ENCODE measurements around the gene PLCH2. TPM values are rescaled to one million over a fixed set of nuclear protein-coding genes. Genes with fewer than 3 reads are reported as not detected.

The PLCH2 gene
- total and polyA plus RNA-seq, 12 donors = 0.06 to 0.51 (median 0.10) TPM; not detected in 2

DNA sequence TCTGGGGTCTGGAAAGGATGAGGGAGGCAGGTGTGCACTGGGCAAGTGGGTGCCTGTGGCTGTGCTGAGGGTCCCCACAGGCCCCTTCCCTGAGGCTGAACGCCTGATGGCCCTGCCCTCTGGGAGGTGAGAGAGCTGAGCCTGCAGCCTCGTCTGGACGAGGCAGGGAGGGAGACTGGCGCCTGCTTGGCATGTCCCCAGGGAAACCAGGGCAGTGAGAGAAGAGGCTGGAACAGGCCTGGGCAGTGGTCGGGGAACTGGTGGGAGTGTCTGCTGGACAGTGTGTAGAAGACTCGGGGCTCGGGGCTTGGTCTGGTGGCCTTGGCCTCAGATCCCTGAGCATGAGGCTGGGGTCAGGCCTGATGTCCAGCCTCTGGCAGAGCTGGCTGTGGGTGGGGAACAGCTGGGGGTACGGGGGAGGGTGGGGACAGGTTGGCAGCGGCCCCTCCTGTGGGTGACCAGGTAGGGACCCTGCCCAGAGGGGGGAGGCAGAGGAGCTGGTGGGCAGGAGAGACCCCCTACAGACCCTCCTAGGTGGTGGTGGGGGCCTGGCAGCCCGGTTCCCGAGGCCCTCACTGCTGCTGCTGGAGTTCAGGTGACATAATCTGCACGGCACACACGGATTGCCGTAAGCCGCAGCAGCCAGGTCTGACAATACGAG lies 30.8 kb upstream of the PLCH2 start:
- Histone ChIP-seq H3K4me1 (no peaks in the 10 kb centered on the region), H3K4me3 (no peak overlapping the region), H3K27me3 (peaks cover 15 to 89% (median 83%) of the 10 kb centered on the region in 7 donors), H3K27ac (no peak overlapping the region), H3K9me3 (no peaks in the 10 kb centered on the region), H3K36me3 (no peaks in the 10 kb centered on the region)
- intact Hi-C loops (cut with DNase I) = loop anchor here in 1 of 10 donors (10.0 kb wide), 1 partner anchor 170 kb away; no protein-coding TSS in a partner anchor
- no peak for ATAC-seq
- TF ChIP-seq, protein P1, sequence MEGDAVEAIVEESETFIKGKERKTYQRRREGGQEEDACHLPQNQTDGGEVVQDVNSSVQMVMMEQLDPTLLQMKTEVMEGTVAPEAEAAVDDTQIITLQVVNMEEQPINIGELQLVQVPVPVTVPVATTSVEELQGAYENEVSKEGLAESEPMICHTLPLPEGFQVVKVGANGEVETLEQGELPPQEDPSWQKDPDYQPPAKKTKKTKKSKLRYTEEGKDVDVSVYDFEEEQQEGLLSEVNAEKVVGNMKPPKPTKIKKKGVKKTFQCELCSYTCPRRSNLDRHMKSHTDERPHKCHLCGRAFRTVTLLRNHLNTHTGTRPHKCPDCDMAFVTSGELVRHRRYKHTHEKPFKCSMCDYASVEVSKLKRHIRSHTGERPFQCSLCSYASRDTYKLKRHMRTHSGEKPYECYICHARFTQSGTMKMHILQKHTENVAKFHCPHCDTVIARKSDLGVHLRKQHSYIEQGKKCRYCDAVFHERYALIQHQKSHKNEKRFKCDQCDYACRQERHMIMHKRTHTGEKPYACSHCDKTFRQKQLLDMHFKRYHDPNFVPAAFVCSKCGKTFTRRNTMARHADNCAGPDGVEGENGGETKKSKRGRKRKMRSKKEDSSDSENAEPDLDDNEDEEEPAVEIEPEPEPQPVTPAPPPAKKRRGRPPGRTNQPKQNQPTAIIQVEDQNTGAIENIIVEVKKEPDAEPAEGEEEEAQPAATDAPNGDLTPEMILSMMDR (IDR thresholded peaks at IDR 0.05) = no peak
- no peak for DNase-seq
- 66 to 67% methylated on average over 16 of the region's 16 CpGs for WGBS, 2 donors

DNA sequence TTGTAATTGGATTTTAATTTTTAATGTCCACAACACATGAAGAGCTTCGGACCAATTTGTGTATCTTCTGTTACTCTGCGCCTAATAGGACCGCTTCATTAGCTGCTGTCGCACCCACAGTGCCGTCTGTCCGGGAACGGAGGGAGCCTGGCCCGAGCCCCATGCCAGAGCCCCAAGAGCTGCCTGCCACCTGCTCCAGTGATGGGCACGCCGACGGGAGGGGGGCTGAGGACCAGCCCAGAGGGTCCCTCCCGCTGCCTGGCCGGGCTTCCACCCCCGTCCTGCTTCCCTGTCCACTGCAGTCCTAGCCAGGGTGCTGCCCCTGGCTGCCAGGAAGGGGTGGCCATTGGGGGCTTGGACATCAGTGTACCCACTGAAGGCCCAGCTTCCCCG lies 30.3 kb upstream of the PLCH2 start:
- ATAC-seq (peak in 1 of 8 donors; percentile 30), DNase-seq (no peak)
- no peak overlapping the region for H3K27ac ChIP-seq
- H3K36me3 ChIP-seq = no peaks in the 10 kb centered on the region
- no peaks in the 10 kb centered on the region for H3K9me3 ChIP-seq
- peaks cover 15 to 91% (median 82%) of the 10 kb centered on the region in 7 donors for H3K27me3 ChIP-seq
- intact Hi-C loops (cut with DNase I) = loop anchor here in 1 of 10 donors (10.0 kb wide), 1 partner anchor 169 kb away; no protein-coding TSS in a partner anchor
- TF ChIP-seq, protein P1 (IDR thresholded peaks at IDR 0.05) = no peak
- no peaks in the 10 kb centered on the region for H3K4me1 ChIP-seq
- WGBS, 2 donors = 77 to 80% methylated on average over 15 of the region's 15 CpGs
- no peak overlapping the region for H3K4me3 ChIP-seq

DNA sequence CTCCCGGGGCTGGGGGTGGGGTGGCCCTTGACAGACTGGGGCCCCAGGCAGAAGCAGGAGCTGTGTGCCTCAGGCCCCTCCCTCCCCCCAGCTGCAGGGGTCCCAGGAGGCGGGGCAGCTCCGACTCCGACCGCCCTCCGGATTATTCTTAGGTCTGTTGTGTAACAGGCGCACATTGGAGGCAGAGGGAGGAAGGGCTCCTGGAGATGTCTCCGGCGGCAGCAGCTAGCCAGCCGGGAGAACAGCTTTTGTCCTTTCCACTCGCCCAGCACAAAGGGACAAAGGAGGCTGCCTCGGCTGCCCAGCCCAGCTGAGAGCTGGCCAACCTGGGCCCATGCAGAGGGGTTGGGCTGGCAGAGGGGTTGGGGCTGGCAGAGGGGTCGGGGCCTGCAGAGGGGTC lies 29.7 kb upstream of the PLCH2 start:
- TF ChIP-seq, protein P1 (IDR thresholded peaks at IDR 0.05) = no peak
- peaks cover 15 to 93% (median 82%) of the 10 kb centered on the region in 7 donors for H3K27me3 ChIP-seq
- intact Hi-C loops (cut with DNase I) = loop anchor here in 1 of 10 donors (10.0 kb wide), 1 partner anchor 168 kb away; no protein-coding TSS in a partner anchor
- no peak overlapping the region for H3K4me3 ChIP-seq
- ATAC-seq (no peak), DNase-seq (no peak)
- H3K4me1 ChIP-seq = no peaks in the 10 kb centered on the region
- WGBS, 2 donors = 16 to 20% methylated on average over 13 of the region's 13 CpGs
- H3K9me3 ChIP-seq = no peaks in the 10 kb centered on the region
- no peaks in the 10 kb centered on the region for H3K36me3 ChIP-seq
- H3K27ac ChIP-seq = no peak overlapping the region

DNA sequence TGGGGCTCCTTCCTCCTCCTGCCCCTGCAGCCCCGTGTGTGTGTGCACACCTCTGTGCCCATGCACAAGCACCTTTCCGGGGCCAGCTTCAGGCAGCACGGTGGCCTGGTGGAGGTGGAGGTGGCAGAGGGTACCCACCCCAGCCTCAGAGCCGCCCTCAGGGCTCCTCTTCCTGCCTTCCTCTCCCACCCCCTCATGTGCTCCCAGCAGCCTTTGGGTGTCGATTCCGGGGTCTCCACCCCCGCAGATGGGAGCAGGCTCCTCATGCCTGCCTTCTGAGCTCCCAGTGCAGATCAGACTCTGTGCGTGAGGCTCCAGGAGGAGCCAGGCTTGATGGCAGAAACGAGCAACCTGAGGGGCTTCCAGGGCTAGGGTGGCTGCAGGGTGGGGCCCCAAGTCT lies 29.2 kb upstream of the PLCH2 start:
- H3K4me1 ChIP-seq = no peaks in the 10 kb centered on the region
- no peak overlapping the region for H3K4me3 ChIP-seq
- WGBS, 2 donors = 47 to 51% methylated on average over 9 of the region's 9 CpGs
- peaks cover 15 to 93% (median 82%) of the 10 kb centered on the region in 7 donors for H3K27me3 ChIP-seq
- ATAC-seq (no peak), DNase-seq (no peak)
- intact Hi-C loops (cut with DNase I) = loop anchor here in 1 of 10 donors (10.0 kb wide), 1 partner anchor 168 kb away; no protein-coding TSS in a partner anchor
- H3K27ac ChIP-seq = no peak overlapping the region
- no peaks in the 10 kb centered on the region for H3K36me3 ChIP-seq
- no peaks in the 10 kb centered on the region for H3K9me3 ChIP-seq
- TF ChIP-seq, protein P1 (IDR thresholded peaks at IDR 0.05) = no peak
